NCI-H345 treated with DMSO at 0.1 percent for 48 hours (cell line): Measurements from ENCODE around the gene WWOX.

Experiments used
- DNase-seq: peaks from one replicate; lab custom pipeline; 2025; ENCODE audit not compliant: unreplicated experiment; lab: John Stamatoyannopoulos, UW

Gene WWOX

DNA sequence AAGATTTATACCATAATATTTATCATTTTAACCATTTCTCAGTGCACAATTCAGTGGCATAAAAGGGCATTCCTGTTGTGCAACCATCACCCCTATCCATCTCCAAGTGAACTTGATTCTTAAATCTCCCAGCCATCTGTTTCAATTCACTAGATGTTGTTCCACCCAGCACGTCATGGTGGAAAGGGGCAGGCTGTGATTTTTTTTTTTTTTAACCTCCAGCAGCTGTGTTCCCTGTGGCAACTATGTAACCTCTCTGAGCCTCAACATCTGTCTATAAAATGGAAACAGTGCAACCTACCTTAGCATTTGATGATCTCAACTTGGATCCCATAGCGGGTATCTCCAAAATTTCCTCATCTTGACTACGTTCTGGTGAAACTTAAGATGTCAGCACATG lies 604.5 kb downstream of the WWOX start:
- no peak for DNase-seq

DNA sequence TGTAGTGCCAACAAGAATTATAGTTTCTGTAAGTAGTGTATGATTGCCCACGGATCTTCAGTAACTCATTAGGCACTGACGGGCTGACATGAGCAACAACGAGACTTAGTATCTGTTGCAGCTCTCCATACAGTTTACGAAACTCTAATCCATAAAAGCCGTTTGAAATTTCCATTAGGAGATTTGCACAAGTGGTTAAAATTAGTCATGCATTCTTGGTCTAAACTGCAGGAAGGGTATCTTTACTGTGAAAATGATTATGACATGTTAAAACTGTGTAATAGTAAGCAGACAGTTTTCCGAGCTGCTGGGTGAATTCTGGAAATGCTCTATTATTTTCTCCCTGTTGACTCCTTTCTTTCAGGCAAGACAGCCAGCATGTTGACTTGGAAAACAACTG lies 605.0 kb downstream of the WWOX start:
- DNase-seq, result no peak

DNA sequence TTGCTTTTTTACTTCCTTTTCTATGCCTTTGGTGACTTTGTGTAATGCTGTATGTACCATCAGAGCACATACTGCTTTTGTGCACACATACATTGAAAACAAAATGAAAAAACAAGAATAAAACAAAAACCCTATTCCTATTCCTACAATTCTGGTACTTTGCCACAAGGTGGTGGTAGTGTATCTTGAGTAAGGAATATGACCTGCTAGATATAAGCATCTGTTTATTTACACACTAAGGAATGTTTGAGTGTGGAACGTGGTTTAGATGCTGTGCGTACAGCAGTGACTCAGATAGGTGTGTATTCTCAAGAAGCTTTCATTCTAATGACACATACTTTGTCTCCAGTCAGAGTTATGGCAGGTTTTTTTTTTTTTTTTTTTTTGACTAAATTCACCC lies 606.2 kb downstream of the WWOX start:
- DNase-seq, result no peak

DNA sequence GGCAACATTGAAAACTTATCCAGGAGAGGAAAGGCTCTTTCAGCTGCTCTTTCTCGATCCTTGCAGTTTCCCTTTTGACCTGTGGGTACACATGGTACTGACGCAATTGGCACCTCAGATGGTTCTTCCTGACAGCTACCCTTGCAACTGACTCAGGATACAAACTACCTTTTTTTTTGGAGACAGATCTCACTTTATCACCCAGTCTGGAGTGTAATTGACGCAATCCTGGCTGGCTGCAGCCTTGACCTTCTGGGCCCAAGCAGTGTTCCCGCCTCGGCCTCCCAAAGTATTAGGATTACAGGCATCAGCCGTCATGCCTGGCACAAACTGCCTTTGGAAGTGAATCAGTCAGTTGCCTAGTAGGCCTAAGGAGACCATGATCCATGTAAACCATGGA lies 607.2 kb downstream of the WWOX start:
- DNase-seq, result no peak

DNA sequence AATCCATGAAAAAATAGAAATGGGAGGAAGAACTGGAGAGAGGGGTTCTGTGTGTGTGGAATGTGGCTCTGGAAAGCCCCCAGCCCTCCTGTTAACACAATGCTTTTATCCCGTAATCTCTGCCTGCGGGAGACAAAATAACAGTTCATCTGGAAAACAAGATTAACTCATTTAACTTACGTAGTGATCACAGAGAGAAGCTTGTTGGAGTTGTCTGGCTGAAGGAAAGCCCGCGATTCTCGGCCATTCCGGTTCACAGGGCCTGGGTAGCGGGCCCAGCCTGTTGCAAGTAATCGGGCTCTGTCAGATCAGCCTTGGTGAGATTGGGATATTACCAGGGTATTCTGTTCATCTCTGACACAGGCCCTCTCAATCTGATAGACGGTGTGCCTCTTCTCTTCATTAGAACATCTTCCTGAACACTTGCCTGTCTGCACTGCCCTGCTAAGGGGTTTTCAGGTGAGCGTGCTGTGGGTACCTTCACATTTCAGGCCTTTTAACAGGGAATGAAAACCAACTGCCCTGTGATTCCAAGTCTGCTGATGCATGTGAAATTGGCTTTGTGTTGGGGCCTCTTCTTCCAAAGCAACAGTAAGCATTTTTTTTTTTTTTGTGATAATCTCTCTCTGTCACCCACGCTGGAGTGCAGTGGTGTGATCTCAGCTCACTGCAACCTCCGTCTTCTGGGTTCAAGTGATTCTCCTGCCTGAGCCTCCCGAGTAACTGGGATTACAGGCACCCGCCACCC lies 609.9 kb downstream of the WWOX start:
- DNase-seq, result no peak

DNA sequence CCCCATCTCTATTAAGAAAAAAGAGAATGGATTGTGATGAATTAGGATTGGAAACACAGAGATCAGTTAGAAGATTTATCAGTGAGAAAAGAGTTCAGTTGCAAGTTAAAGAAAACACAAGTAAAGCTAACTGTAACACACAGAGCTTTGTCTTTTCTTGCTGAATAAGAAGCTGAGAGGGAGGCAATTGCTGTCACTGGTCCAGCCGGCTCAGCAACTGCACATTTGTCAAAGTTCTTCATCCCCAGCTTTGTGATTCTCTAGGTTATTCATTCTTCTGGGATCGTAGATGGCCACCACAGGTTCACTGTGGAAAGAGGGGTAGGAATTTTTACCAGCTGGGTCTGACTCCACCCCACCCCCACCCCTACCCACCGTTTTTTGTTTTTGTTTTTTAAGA lies 615.7 kb downstream of the WWOX start:
- DNase-seq, result no peak

DNA sequence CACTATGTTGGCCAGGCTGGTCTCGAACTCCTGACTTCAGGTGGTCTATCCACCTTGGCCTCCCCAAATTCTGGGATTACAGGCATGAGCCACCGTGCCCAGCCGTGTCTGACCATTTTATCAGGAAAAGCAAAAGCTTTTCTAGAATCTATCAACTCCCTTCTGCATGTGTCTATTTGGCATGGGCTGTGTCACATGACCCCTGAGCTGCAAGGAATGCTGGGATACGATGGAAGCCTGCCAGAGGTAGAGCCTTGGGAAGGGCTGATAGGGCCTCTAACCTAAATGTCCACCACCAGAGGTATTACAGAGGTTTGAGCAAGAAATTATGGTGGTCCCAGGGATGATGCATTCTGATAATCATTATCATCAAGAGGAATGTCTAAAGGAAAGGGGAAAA lies 616.2 kb downstream of the WWOX start:
- no peak for DNase-seq

DNA sequence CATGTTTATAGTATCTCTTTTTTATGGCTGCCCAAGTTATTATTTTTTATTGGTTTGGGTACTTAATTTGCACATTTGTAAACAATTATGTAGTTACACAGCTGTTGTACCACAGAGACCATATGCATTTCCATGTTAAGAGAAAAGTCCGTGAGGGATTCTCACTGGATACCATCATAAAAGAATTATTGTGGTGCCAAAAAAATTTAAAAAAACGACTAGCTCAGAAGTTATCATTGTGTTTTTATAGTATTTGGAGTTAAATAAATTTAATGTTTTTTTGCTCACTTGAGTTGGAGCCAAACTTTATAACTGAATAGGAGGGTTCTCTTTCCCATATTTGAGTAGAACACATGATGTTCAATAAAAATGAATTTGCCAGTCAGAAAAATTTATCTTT lies 618.7 kb downstream of the WWOX start:
- DNase-seq, result no peak

DNA sequence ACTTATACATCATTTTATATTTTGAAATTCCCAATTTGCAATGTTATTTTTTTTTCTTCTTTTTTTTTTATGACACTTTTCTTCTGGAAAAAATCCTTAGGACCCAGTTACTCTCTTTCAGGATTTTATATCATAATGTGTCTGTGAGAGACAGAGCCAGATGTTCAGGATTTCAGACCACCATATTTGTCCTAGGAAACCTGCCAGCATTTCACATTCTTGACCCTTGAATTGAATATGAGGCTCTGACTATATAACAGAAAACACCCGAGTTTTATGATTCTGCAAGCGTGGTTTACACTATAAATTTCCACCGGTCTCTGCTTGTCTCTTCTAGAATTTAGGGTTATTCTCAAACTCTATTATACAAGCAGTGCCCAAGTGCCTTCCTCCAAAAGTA lies 621.0 kb downstream of the WWOX start:
- DNase-seq, result no peak

DNA sequence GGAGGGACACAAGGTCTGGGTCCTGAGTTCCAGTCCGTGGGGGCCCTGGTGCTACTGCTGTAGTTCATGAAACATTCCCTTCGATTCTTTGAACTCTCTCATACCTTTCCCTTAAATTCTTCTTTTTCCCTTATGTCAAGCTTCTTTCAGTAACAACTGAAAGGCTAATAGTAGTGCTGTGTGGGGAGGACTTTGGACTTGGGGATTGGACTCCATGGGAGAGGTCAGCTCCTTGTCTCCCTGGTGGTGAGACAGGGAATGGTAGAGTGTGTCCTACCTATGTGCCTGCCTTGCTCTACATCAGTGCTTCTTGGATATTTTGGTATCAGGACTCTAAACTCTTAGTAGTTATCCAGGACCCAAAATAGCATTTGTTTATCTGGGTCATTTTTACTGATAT lies 628.1 kb downstream of the WWOX start:
- DNase-seq, result no peak

DNA sequence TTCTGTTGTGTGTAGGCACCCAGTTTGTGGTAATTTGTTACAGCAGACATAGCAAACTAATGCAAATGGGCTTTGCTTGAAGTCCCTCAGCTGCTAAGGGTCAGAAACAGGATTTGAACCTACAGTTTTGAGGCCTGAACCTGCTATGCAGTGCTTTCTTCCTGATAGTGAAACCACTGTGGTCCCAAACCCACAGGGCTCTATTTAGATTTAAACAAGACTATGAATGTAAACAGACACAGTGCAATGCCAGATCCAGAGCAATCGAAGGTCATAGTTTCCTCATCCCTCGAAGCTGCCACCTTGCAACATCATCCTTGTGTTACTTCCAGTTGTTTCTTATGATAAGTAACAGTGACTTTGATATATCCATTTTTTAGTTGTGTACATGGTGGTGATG lies 630.2 kb downstream of the WWOX start:
- DNase-seq, result no peak

DNA sequence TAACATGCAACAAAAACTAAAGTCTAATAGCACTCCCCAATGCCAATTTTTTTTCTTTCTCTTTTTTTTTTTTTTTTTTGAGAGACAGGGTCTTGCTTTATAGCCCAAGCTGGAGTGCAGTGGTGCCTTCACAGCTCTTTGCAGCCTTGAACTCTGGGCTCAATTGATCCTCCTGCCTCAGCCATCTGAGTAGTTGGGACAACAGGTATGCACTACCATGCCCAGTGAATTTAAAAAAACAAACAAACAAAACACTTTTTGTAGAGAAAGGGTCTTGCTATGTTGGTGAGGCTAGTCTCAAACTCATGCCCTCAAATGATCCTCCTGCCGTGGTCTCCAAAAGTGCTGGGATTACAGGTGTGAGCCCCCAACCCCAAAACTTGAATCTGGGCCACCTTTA lies 632.3 kb downstream of the WWOX start:
- DNase-seq, result no peak

DNA sequence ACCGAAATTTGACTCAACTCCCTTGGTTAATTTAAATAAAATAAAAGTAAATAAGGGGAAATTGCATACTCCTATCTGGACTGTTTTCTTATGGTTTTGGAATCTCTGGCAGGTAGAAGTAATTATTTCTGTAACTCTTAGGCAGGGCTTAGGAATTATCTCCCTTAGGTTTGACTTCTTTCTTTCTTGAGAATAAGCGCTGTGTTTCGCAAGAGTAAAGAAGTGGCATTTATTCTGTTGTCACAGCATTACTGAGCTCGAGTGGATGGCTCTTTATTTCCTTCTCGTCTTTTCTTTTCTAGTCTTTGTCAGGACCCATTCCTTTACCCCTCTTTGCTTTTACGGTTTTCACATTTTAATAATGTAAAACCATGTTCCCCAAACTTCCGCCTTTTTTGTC lies 633.2 kb downstream of the WWOX start:
- DNase-seq, result no peak

DNA sequence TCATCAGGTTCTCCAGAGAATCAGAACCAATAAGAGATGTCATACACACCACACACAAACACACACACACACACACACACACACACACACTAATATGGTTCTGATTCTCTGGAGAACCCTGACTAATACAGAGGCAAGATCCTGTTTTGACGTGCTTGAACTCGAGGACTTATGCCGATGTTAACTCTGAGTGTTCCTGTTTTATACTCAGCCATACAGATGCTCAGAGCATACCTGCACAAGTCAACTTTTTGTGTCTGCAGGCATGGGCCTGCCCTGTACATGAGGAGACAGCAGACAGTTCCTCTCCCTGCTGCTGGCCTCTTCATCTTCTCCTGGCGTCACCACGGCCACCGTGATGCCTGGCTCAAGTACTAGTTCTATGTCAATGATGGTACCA lies 635.9 kb downstream of the WWOX start:
- no peak for DNase-seq

DNA sequence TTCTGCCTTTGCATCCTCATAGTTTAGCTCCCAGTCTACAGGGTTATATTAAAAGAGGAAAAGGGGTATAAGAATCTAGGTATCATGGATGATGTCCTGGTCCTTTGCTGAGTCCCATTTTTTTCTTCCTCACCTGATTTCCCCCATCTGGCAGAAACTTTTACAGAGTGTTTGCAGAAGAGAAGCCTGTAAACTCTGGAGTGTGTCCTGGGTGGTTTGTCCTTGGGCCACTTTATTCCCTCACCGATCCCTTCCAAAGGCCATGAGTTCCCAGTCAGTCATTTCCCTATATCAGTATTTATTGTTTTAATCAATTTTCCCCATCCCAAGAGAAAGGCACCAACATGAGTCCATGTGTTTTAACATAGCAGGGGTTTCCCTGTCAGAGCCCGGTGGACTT lies 638.2 kb downstream of the WWOX start:
- no peak for DNase-seq

DNA sequence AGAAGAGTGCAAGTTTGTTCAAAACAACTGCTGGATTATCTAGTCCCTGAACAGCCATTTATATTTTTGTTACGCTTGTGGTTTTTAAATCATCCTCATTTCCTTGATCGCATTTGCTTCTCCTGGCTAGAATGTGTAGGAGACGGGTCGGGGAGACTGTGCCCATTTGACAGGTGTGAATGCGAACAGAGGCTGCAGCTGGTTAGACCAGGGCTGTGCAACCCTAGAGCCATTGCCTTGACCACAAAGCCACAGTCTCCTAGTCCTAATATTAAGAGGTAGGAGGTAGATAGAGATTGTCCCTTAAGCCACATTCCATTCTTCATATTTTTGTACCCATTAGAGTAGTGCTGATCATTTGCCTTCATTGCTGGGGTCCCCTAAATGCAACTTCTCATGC lies 639.1 kb downstream of the WWOX start:
- DNase-seq, result no peak

DNA sequence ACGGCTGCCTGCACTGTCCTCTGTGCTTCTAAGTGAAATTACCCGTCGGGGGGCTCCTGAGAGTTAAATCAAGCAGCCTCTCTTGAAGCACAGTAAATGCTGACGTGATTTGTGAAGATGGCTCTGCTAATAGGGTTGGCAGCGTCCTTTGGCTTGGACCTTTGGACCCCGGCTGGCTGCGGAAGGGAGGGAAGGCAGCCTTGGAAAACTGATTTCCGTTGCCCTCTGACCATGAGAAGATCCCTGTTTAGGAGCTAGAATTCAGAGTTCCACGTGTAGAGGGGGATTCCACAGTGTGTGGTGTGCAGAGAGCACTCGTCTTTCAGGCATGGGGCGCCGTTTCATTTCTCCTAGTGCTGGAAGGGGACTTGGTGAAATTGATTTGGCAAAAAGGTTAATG lies 640.8 kb downstream of the WWOX start:
- no peak for DNase-seq

DNA sequence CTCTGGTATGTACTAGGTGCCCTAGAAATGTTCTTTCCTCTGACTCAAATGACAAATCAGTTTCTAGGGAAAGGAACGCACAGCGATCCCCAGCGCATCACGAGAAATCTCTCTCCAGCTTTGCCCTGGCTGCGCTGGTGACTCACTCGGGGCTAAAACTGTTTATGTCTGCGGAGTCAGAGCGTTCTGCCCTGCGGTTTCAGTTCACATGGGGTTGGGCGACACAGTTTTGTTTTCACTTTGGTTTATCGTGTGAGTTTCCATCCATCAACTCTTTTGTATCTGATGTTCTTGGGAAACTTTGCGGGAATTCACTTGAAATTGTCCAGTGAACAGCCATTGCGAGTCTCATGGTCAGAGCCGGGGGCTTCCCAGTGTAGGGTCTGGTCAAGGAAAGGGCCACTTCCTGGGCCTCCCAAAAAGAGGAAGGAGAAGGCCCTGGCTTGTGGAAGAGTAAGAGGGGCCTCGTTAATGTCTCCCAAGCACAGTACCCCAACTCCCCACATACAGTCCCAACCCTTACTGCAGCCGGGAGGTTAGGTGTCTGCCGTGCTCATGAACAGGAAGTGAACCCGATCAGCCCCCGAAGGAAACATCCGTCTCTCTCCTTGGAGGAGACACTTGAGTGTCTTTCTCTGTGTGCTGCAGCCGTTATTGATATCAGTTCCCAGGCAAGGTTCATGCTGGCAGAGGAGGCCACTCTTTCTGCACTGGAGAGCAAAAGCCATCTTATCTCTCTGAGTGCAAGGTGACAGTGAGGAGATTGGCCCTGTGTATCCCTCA lies 643.2 kb downstream of the WWOX start:
- DNase-seq, result no peak

DNA sequence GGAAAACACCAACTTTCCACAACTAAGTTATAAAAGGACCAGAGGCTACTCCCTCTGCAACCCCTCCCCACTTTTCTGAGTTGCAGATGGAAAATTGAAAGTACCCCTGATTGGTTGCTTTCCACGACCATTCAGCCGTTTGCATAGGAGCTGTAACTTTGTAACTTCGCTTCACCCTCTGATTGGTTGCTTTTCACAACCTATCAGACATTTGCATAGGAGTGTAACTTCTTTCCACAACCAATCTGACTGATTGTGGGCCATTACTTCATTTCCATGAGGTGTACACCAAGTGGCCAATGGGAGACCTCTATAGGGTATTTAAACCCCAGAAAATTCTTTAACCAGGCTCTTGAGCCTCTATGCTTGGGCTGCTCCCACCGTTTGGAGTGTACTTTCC lies 644.1 kb downstream of the WWOX start:
- DNase-seq, result no peak

DNA sequence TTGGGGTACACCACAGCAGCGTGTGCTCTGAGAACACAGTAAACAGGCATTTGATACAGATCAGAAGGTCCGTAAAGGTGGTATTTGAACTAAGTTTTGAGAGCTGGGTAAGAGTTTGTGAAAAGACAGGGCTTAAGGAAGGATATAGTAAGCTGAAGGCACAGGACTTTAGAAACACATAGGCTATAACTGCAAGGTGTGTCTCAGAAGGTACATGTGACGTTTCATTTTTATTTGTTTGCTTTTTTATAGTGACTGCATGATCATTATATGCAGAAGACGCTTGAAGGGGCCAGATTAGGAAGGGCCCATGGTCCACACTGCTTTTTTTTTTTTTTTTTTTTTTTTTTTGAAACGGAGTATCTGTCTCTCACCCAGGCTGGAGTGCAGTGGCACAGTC lies 644.6 kb downstream of the WWOX start:
- no peak for DNase-seq

DNA sequence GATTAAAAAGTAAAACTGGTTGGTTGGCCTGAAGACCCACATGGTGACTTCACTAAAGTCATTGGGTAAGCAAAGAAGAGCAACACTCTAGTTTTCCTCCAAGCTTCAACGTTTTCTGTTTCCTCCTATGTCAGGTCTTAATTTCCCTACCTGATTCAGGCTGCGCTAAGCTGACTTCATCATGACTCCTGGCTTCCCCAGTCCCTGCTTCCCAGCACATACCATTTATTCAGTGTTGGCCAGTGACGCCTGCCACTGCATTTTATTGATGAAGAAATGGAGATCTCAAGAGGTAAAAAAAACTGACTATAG lies 645.3 kb downstream of the WWOX start:
- no peak for DNase-seq

DNA sequence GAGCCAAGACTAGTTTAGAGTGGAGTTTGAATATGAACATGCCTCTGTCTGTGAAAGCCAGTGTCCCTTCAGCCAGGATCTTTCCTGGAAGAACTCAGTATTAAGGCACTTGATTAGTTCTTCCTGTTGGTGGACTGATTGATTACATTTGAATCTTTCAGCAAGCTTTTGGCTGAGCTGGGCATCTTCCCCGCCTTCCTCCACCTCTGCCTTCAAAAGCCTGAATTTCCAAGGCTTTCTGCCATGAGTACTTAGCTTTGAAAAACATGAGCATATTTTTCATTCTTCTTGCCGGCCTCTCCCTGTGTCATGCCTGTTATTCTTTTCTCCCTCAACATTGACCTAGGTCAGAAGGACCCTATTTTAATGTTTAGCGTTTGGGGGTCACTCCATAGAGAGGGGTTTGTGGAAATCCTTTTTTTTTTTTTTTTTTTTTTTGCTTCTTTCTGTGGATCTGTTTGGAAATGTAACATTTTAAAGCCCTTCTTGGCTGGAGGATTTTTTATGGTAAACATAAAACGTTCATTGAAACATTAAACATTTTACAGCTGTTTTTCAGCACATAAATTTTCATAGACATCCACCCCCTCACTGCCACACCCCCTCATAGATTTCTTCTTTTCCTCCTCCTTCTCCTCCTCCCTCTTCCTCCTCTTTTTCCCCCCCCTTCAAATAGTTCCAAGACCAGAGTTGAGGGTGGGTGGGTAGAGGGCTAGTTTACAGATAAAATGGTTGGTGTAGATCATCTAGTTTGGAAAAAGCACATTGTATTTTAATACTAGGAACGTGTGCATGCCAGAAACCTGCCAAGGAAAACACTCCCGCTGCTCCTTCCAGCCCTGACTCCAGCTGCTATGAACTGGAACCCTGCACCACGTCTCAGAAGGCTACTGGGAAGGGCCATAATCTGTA lies 645.9 kb downstream of the WWOX start:
- DNase-seq, result no peak
